ENCODE results near the gene CEP76. TPM values are rescaled to one million over a fixed set of nuclear protein-coding genes. Genes with fewer than 3 reads are reported as not detected.

CEP76 gene
- total RNA-seq, 1 experiment from 2014 or later: 6.6 TPM

- Histone ChIP-seq H3K9me3 (no peaks in the 10 kb centered on the region), H3K4me3 (no peak overlapping the region), H3K36me3 (peaks cover 48% of the 10 kb centered on the region), H3K27me3 (no peaks in the 10 kb centered on the region)
- no peak for DNase-seq
These were observed 20.2 kb upstream of the CEP76 start for GRCh38 chr18:12722731-12723130.

GRCh38 chr18:12721495-12722275, 19.2 kb upstream of the CEP76 start:
- Histone ChIP-seq H3K9me3 (no peaks in the 10 kb centered on the region), H3K27me3 (no peaks in the 10 kb centered on the region), H3K36me3 (peaks cover 43% of the 10 kb centered on the region), H3K4me3 (no peak overlapping the region)
- DNase-seq: no peak

DNA sequence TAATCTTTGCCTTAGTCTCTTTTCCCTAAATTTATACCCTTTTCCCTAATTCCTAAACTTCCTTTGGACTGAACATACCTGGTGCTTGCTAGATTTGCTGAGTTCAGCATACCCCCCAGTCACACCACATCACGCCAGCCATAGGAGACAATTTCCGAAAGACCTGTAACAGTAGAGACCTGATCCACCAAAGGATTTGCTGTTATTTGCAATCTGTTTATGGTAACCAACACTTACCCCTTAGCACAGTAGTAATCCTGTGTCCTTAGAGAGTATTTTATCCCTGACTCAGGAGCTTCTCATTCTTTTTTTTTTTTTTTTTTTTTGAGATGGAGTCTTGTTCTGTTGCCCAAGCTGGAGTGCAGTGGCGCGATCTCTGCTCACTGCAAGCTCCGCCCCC, 8.9 kb upstream of the CEP76 start:
- peaks cover 49% of the 10 kb centered on the region for H3K36me3 ChIP-seq

GRCh38 chr18:12703664-12704063, 1.1 kb upstream of the CEP76 start:
- Histone ChIP-seq H3K36me3 (peaks cover 36% of the 10 kb centered on the region), H3K9me3 (no peaks in the 10 kb centered on the region), H3K4me3 (peak overlapping the region; percentile 94), H3K27me3 (no peaks in the 10 kb centered on the region)
- DNase-seq: no peak

More for the DNA sequence above, 8.9 kb upstream of the CEP76 start:
- no peak overlapping the region for H3K4me3 ChIP-seq
- no peaks in the 10 kb centered on the region for H3K9me3 ChIP-seq
- H3K27me3 ChIP-seq: no peaks in the 10 kb centered on the region
- DNase-seq: no peak

DNA sequence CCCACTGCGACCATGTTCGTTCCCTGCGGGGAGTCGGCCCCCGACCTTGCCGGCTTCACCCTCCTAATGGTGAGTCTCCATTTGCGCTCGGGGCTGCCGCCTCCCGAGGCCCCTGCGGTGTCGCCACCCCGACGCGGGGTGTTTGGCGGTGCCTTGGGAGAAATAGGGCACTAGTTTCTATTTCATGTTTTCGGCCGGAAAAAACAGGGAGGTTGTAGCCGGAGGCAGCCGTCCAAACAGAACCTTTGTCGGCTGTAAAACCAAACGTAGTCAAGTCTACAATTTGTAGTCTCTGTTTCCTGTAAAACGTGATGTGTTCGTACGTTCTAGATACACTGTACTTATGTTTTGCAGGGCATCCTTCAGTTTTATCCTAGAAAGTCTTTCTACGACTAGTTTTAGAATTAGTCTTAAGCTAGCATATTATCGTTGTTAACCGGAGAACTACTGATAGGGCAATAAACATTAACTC, 609 bp upstream of the CEP76 start:
- Histone ChIP-seq H3K27me3 (no peaks in the 10 kb centered on the region), H3K36me3 (peaks cover 36% of the 10 kb centered on the region), H3K4me3 (peak overlapping the region; percentile 94), H3K9me3 (no peaks in the 10 kb centered on the region)
- no peak for DNase-seq

DNA sequence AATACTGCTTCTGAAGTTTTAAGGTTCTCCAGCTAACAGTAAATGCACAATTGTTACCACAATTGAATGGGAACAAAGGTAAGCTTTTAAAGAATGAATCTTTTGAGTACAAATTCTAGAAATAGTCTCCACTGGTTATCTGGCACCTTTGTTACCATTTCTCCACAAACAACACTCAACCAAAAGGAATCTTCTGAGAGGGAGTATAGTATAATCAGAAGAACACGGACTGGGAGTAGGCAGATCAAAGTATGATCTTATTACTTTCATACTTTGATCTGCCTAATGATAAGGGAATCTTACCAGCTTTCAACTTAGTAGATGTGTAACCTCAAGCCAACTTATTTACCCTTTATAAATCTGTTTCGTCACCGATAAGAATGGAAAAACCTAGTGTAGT, 1.4 kb downstream of the CEP76 start:
- DNase-seq: no peak
- peaks cover 23% of the 10 kb centered on the region for H3K36me3 ChIP-seq

DNA sequence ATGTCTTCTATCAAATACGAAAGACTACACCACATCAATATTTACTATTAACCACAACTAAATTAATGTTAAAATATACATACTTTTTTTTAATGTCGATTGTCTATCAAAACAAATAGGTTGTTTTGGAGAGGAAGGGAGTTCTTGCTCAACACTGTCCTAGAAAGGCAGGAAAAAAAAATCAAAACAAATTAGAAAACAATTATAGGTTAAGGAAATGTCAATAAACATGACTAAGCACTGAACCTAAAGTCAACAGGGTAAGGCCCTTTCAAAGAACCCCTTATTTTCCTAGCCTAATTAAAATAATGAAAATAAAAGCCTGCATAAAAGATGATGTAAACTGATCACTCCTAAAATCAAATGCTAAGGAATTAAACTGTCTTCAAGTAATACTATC, 2.8 kb downstream of the CEP76 start:
- Histone ChIP-seq H3K36me3 (peaks cover 18% of the 10 kb centered on the region), H3K27me3 (no peaks in the 10 kb centered on the region), H3K4me3 (no peak overlapping the region), H3K9me3 (no peaks in the 10 kb centered on the region)
- DNase-seq: no peak

More for the DNA sequence above, 1.4 kb downstream of the CEP76 start:
- no peaks in the 10 kb centered on the region for H3K9me3 ChIP-seq
- peak overlapping the region; percentile 94 for H3K4me3 ChIP-seq
- H3K27me3 ChIP-seq: no peaks in the 10 kb centered on the region

- Histone ChIP-seq H3K4me3 (no peak overlapping the region), H3K9me3 (no peaks in the 10 kb centered on the region), H3K36me3 (peaks cover 5% of the 10 kb centered on the region), H3K27me3 (no peaks in the 10 kb centered on the region)
- no peak for DNase-seq
These were observed 8.5 kb downstream of the CEP76 start for GRCh38 chr18:12694032-12694431.

DNA sequence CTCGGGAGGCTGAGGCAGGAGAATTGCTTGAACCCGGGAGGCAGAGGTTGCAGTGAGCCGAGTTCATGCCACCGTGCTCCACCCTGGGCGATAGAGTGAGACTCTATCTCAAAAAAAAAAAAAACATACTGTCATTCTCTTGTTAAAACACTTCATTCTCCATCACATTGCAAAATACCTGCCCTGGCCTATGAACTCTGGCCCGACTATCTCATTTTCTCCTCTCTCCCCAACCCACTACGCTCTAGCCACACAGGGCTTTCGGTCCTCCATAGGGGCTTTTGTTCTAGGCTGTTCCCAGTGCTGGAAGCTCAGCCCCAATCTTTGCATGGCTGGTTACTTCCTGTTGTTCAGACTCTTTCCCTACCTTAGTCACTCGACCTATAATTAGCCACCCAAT, 10.3 kb downstream of the CEP76 start:
- DNase-seq: no peak
- Histone ChIP-seq H3K4me3 (no peak overlapping the region), H3K36me3 (peaks cover 5% of the 10 kb centered on the region), H3K27me3 (no peaks in the 10 kb centered on the region), H3K9me3 (no peaks in the 10 kb centered on the region)

GRCh38 chr18:12689256-12689850, 13.2 kb downstream of the CEP76 start:
- H3K4me3 ChIP-seq: no peak overlapping the region
- no peak for DNase-seq
- no peaks in the 10 kb centered on the region for H3K9me3 ChIP-seq
- H3K27me3 ChIP-seq: no peaks in the 10 kb centered on the region
- H3K36me3 ChIP-seq: no peaks in the 10 kb centered on the region

DNA sequence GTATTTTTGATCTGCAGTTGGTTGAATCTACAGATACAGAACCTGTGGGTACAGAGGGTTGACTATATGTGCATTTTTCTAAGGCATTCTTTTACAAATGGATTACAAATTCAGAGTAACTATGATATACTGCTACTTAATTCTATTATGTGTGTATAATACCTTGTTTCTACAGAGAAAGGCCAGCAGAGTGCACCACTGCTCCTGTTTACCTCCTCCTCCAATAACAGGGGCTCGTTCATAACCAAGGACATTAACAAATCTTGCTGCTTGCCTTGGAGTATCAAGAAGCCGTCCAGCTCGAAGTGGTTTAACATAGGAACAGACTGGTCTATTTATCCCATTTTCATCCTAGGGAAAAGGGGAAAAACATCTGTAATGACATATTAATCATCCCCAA, 16.4 kb downstream of the CEP76 start:
- Histone ChIP-seq H3K27me3 (no peaks in the 10 kb centered on the region), H3K4me3 (no peak overlapping the region), H3K9me3 (no peaks in the 10 kb centered on the region), H3K36me3 (no peaks in the 10 kb centered on the region)
- no peak for DNase-seq

DNA sequence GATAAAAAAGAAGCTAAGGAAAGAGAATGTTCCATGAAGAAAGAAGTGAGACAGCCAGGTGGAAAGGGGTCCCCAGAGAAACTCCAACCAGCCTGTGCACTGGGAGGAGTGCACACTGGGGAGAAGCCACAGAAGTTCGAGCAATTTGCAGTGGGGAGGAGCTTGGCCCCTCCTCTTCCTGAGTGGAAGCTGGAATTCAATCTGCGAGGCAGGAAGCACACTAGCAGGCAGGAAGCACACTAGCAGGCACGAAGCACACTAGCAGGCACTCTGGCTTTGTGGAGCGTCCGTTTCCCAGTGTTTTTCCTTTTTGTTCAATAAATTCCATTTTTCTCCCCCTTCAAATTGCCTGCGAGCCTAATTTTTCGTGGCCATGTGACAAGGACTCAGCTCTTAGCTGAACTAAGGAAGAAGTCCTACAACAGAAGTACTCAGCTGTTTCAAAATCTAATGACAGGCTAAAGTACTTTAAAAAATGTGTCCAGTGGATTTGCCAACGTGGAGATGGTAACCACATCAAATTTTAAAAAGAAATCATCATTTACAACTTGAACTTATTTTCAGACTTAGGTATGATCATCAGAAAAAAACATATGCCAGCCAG, 23.2 kb downstream of the CEP76 start:
- Histone ChIP-seq H3K27me3 (no peaks in the 10 kb centered on the region), H3K36me3 (peaks cover 4% of the 10 kb centered on the region), H3K4me3 (no peak overlapping the region), H3K9me3 (no peaks in the 10 kb centered on the region)
- DNase-seq: no peak

DNA sequence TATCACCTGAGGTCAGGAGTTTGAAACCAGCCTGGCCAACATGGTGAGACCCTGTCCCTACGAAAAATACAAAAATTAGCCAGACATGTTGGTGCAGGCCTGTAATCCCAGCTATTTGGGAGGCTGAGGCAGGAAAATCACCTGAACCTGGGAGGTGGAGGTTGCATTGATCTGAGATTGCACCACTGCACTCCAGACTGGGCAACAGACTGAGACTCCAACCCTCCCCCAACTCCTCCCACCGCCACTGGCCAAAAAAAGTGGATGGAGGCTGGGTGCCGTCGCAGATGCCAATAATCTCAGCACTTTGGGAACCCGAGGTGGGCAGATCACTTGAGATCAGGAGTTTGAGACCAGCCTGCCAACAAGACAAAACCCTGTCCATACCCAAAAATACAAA, 34.5 kb downstream of the CEP76 start:
- Histone ChIP-seq H3K36me3 (peaks cover 5% of the 10 kb centered on the region; the same call in 1 of the 2 replicates), H3K27me3 (no peaks in the 10 kb centered on the region), H3K9me3 (no peaks in the 10 kb centered on the region), H3K4me3 (no peak overlapping the region)
- DNase-seq: no peak

- no peaks in the 10 kb centered on the region; the same call in 1 of the 2 replicates for H3K36me3 ChIP-seq
- H3K9me3 ChIP-seq: no peaks in the 10 kb centered on the region
- no peak for DNase-seq
- no peak overlapping the region for H3K4me3 ChIP-seq
- no peaks in the 10 kb centered on the region for H3K27me3 ChIP-seq
These were observed 42.5 kb downstream of the CEP76 start for GRCh38 chr18:12659904-12660605.

DNA sequence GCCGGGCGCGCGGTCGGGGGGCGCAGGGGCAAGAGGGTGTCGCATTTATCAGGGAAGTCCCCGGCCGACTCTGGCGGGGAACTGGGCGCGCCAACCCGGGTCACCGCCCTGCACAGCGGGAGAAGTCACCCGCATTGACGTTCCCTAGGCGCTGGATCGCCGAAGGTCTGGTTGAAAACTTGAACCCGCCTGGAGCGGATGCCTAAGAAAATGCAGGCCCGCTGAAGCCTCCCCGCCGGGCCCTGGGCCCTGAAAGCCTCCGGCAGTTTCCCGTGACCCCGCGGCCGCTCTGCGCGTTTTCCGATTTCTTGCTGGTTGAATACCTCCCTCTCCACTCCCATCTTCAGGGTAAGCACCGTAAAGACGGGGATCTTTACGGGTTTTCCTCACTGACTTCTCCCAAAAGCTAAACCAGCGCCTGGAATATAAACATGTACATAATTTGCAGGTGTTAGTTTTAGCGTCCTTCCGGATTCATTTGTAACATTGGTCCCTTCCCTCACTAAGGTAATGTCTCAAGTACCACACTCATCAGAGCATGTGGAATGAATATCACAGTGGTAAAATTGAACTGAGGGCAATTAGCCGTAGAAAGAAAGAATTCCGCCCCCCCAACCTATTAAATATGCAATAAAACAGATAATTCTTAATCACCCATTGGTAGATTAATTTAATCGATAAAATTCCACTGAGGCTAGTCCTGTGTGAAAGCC, 43.9 kb downstream of the CEP76 start:
- Histone ChIP-seq H3K36me3 (no peaks in the 10 kb centered on the region; the same call in 1 of the 2 replicates), H3K4me3 (peak overlapping the region; percentile 54), H3K9me3 (no peaks in the 10 kb centered on the region), H3K27me3 (no peaks in the 10 kb centered on the region)
- DNase-seq: peak; percentile 28

GRCh38 chr18:12657684-12658425, 44.7 kb downstream of the CEP76 start, which contains the start of gene SPIRE1:
Gene SPIRE1, minus strand, starts transcription at chr18:12658107. Its CDS starts 241 bp downstream, at chr18:12657866.
- no peaks in the 10 kb centered on the region for H3K9me3 ChIP-seq
- no peaks in the 10 kb centered on the region for H3K27me3 ChIP-seq
- H3K4me3 ChIP-seq: peak within 1 kb of the TSS; percentile 60
- DNase-seq: peak; percentile 72
- H3K36me3 ChIP-seq: no peaks in the 10 kb centered on the region; the same call in 1 of the 2 replicates

Data from MG63 (cell line).